ENCODE measurements around the gene RNF17. TPM values are rescaled to one million over a fixed set of nuclear protein-coding genes. Genes with fewer than 3 reads are reported as not detected.

RNF17 gene
- total and polyA plus RNA-seq, 8 donors: 0.15 to 0.43 (median 0.18) TPM; not detected in 5

DNA sequence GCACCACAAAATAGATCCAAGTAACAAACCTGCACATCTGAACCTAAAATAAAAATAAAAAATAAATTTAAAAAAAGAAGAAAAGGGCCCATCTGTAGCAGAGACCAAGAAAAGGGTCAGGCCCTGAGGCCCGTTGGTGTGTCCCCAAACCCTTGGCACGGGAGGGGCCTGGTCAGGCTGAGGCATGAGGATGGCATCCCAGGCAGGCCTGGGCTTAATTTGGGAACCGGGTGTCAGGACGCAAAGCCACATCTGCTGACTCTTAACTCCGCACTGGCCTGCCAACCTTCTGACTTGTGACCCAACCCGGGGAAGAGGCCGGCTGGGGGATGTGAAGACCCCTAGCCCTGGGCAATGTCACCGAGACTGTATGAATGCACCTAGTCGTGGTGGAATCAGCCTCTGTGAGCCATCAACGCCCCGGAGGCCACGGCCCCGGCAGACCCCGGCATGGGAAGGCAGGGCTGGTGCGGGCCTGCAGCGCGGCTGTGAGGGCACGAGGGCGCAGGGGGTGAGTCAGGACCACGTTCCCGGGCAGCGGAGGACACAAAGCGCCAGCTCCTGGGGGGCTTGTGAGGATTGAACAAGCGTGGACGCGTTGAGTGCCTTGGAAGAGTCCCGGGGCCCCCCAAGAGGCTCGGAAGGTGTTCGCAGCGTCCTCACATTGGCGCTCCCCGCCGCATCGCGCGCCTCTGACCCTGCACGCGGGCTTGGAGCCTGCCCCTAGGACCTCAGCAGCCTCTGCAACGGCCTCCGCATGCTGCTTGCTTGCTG lies 45.6 kb upstream of the RNF17 start:
- no peak overlapping the region for H3K27ac ChIP-seq
- no peaks in the 10 kb centered on the region for H3K27me3 ChIP-seq
- TF ChIP-seq EP300 (IDR thresholded peaks at IDR 0.05): no peak
- no peak for TF ChIP-seq POLR2AphosphoS5 (IDR thresholded peaks at IDR 0.05)
- TF ChIP-seq, protein P1, sequence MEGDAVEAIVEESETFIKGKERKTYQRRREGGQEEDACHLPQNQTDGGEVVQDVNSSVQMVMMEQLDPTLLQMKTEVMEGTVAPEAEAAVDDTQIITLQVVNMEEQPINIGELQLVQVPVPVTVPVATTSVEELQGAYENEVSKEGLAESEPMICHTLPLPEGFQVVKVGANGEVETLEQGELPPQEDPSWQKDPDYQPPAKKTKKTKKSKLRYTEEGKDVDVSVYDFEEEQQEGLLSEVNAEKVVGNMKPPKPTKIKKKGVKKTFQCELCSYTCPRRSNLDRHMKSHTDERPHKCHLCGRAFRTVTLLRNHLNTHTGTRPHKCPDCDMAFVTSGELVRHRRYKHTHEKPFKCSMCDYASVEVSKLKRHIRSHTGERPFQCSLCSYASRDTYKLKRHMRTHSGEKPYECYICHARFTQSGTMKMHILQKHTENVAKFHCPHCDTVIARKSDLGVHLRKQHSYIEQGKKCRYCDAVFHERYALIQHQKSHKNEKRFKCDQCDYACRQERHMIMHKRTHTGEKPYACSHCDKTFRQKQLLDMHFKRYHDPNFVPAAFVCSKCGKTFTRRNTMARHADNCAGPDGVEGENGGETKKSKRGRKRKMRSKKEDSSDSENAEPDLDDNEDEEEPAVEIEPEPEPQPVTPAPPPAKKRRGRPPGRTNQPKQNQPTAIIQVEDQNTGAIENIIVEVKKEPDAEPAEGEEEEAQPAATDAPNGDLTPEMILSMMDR (IDR thresholded peaks at IDR 0.05): no peak
- TF ChIP-seq POLR2A (IDR thresholded peaks at IDR 0.05): no peak
- peaks cover 0 to 13% (median 2%) of the 10 kb centered on the region in 4 donors for H3K4me1 ChIP-seq
- no peak overlapping the region for H3K4me3 ChIP-seq
- intact Hi-C loops (cut with DNase I; ENCODE audit: low total_unique reads): no loop called here
- 92 to 95% (median 94%) methylated on average over 39 to 40 of the region's 40 CpGs for WGBS, 5 donors
- no peaks in the 10 kb centered on the region for H3K9me3 ChIP-seq
- H3K36me3 ChIP-seq: no peaks in the 10 kb centered on the region
- no peak for DNase-seq

DNA sequence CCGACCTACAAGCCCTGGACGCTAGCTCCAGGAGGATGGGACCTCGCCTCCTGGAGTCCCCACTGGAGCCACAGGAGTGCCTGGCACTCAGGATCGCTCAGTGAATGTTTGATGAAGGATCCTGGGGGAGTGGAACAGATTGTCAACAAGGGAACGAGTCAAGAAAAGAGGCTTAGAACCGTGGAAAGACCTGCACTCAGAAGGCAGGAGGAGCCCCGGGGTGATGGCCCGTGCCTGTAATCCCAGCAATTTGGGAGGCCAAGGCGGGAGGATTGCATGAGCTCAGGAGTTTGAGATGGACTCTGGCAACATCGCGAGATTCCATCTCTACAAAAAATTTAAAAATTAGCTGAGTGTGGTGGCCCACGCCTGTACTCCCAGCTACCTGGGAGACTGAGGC lies 44.8 kb upstream of the RNF17 start:
- 85 to 93% (median 91%) methylated on average over 12 of the region's 12 CpGs for WGBS, 5 donors
- intact Hi-C loops (cut with DNase I; ENCODE audit: low total_unique reads): no loop called here
- Histone ChIP-seq H3K4me3 (no peak overlapping the region), H3K9me3 (no peaks in the 10 kb centered on the region), H3K27ac (no peak overlapping the region), H3K4me1 (peaks cover 0 to 5% (median 0%) of the 10 kb centered on the region in 4 donors), H3K27me3 (no peaks in the 10 kb centered on the region), H3K36me3 (no peaks in the 10 kb centered on the region)
- no peak for DNase-seq
- TF ChIP-seq, protein P1 (IDR thresholded peaks at IDR 0.05): no peak
- TF ChIP-seq POLR2A (IDR thresholded peaks at IDR 0.05) (no peak), POLR2AphosphoS5 (IDR thresholded peaks at IDR 0.05) (no peak), EP300 (IDR thresholded peaks at IDR 0.05) (no peak)

DNA sequence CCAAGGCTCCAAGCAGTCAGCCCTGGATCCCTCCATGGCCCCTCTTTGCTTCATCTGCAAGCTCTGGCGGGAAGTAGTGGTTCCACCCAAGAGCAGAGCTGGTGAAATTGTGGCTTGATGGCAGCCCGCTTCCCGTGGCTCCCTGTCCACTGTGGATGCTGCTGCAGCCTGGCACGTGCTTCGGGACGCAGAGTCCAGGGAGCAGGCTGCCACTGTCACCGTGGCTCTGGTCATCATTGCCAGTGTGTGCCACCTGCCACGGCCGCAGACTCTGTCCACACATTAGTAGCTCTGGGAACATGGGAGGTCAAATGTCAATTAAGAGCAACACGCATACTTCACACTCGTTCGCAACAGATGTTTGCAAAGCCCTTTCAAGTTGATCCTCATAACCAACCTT lies 40.8 kb upstream of the RNF17 start:
- DNase-seq: no peak
- no peaks in the 10 kb centered on the region for H3K9me3 ChIP-seq
- no peaks in the 10 kb centered on the region for H3K36me3 ChIP-seq
- intact Hi-C loops (cut with DNase I; ENCODE audit: low total_unique reads): no loop called here
- no peak for TF ChIP-seq EP300 (IDR thresholded peaks at IDR 0.05)
- TF ChIP-seq, protein P1 (IDR thresholded peaks at IDR 0.05): no peak
- H3K4me3 ChIP-seq: no peak overlapping the region
- 66 to 88% (median 83%) methylated on average over 12 of the region's 12 CpGs for WGBS, 5 donors
- no peaks in the 10 kb centered on the region for H3K27me3 ChIP-seq
- peaks cover 0 to 6% (median 3%) of the 10 kb centered on the region in 4 donors for H3K4me1 ChIP-seq
- H3K27ac ChIP-seq: no peak overlapping the region

DNA sequence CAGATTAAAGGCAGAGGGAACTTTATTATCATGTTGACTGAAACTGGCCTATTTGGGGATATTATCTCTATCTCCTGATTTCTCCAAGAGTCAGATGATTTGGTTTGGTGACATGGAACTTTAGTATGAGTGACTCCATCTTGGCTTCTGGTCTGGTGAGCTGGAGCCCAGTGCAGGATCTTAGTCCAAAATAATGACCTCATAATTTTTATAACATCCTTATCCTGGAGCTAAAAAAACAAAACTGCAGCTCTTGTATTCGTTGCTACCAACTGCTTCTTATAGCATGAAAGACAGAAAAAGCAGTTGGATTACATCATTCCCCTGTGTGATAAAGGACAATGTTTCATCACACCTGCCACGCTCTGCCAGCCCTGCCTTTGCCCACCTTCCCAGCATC lies 39.3 kb upstream of the RNF17 start:
- intact Hi-C loops (cut with DNase I; ENCODE audit: low total_unique reads): no loop called here
- 55 to 64% (median 61%) methylated on average over 2 of the region's 2 CpGs for WGBS, 5 donors

More for the DNA sequence above, 39.3 kb upstream of the RNF17 start:
- TF ChIP-seq POLR2A (IDR thresholded peaks at IDR 0.05) (no peak), EP300 (IDR thresholded peaks at IDR 0.05) (no peak), POLR2AphosphoS5 (IDR thresholded peaks at IDR 0.05) (no peak)
- TF ChIP-seq, protein P1 (IDR thresholded peaks at IDR 0.05): no peak
- Histone ChIP-seq H3K4me1 (peaks cover 0 to 7% (median 3%) of the 10 kb centered on the region in 4 donors), H3K36me3 (no peaks in the 10 kb centered on the region), H3K27me3 (no peaks in the 10 kb centered on the region), H3K9me3 (no peaks in the 10 kb centered on the region), H3K4me3 (no peak overlapping the region), H3K27ac (no peak overlapping the region)
- no peak for DNase-seq

Data from stomach (tissue), 9 donors.